Ishikawa (cell line): ENCODE results near the gene PHYKPL.

ENCODE experiments used
- CEBPB ChIP-seq: IDR thresholded peaks from 2 replicates; pipeline ENCODE4 v1.6.1; 2012
- CREB1 ChIP-seq: IDR thresholded peaks from 2 replicates; pipeline ENCODE4 v1.6.1; 2012; ENCODE audit warnings: low read depth
- EGR1 ChIP-seq: IDR thresholded peaks from 2 replicates; pipeline ENCODE4 v1.6.1; 2012
- RAD21 ChIP-seq: IDR thresholded peaks from 2 replicates; pipeline ENCODE4 v1.6.1; 2012; ENCODE audit warnings: low read depth
- TAF1 ChIP-seq: IDR thresholded peaks from 2 replicates; pipeline ENCODE4 v1.6.1; 2012; ENCODE audit warnings: low read depth, mild to moderate bottlenecking
- TEAD4 ChIP-seq: IDR thresholded peaks from 2 replicates; pipeline ENCODE4 v1.6.1; 2012

DNA sequence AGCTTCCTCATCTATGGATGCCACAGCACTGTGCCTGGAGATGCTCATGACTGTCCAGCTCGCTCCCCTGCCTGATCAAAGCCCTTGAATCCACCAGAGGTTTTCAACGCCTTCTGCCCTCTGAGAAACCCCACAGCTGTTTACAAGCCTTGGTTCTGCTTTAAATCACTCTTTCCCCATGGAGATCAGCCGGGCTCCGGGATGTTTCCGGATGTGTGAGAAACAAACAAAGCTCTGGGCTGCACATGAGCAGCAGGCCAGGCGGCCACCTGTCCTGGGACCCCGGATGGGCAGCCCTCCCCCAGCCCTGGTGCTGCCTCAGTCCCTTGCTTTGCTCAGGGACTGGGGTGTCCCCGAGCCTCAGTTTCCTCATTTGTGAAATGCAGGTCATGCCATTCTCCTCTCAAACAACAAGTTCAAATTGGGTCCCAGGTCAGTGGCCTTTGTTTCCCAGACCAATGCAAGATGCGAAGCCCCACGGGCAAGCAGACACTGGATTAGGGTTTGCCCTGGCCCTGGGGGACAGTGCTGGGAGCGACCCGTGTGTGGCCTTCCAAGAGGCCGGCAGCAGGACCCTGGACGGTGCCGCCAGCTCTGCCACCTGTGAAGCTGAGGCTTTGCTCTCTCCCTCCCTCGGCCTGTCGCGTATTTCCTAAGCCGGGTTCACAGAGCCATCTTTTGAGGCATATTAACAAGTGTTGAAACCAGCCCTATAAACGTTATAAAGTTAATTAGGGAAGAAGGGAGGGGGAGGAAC lies 42.4 kb upstream of the PHYKPL start:
- TF ChIP-seq CREB1 (no peak), EGR1 (no peak), TAF1 (no peak), CEBPB (no peak), TEAD4 (no peak), RAD21 (no peak)
